Dermis microvascular lymphatic vessel endothelial cell (primary cell): ENCODE measurements around the gene MAN1A2. TPM values are rescaled to one million over a fixed set of nuclear protein-coding genes. Genes with fewer than 3 reads are reported as not detected.

Experiments used
- DNase-seq, 2 donors: peaks; one replicate each; pipeline versions ENCODE4 v3.0.0 to v3.0.0-alpha.2; 2010; ENCODE audit warnings: low read depth in 2 of 2
- total RNA-seq: library from RNA; depleted of rRNA; stranded (reverse); fragments of >200 nt; gene quantifications from 2 replicates; pipeline ENCODE4 v1.2.1, GENCODE V29; 2014

Gene MAN1A2
- total RNA-seq, 1 donor from 2014 or later, result 33.9 TPM

- DNase-seq, result no peak
Observed at GRCh38 chr1:117574161-117574835, 207.0 kb downstream of the MAN1A2 start.

DNA sequence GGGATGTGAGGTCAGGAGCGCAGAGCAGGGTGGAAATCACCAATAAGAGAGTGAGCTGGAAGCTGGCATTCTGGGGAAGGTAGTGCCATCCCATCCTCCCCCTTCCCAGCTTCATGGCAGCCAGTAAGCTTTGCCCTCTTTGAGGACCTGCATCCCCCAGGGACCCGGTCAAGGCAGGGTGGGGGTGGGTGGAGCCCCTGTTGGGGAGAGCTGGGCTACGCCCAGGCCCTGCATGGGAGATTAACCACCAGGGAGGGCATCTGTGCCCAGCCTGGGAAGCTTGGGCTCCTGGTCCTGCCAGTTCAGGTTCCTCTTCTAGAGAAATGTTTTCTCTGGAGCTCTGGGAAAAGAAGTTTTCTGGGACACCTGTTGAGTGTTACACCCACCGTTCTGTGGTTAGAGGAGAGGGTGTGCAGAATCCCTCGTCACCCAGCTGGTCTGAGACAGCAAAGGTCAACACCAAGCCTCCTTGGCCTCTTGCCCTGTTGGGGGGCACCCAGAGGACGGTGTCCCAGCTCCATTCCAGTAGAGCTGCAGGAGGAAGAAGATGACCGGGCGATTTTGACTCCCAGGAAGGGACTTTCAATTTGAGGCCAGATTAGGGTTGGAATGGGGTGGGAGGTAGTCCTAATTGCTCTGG lies 208.5 kb downstream of the MAN1A2 start:
- DNase-seq, result no peak

DNA sequence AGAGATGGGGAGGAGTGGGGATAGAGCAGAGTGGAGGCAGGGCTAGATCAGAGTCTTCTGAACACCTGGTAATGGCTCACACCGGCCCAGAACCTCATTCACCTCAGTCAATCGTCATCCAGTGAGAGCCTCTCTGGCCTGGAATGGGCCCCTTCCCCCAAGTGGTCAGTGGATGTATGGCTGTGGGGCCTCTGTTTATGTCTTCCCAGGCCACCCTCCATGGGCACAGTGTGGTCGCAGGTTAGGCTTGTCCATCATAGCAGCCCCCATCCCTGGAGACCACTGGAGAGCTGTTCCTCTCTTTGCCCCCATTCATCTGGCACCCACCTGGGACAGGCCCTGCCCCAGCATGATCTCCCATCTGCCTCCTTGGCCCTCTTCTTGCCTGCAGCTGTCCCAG lies 209.0 kb downstream of the MAN1A2 start:
- DNase-seq, result no peak

- DNase-seq, result no peak
Observed at GRCh38 chr1:117577191-117577885, 210.1 kb downstream of the MAN1A2 start.

- DNase-seq, result no peak
Observed at GRCh38 chr1:117578466-117578865, 211.2 kb downstream of the MAN1A2 start.

Other genes starting within 250 kb of the MAN1A2 start
- 0.90 and 2.1 TPM in 2 replicates for gene TRIM45, start 245.7 kb upstream of the MAN1A2 start, total RNA-seq
- gene VTCN1, start 156.5 kb upstream of the MAN1A2 start, total RNA-seq, result not detected in 2 replicates
- 0.64 and 1.9 TPM in 2 replicates for gene TENT5C, start 238.6 kb downstream of the MAN1A2 start, total RNA-seq